Hypothalamus (tissue), 51 donors: Measurements from ENCODE around the gene PHACTR3.

Experiments used
- DNase-seq, 51 donors: peaks; one replicate each; lab custom pipeline; 2025; lab: John Stamatoyannopoulos, UW

PHACTR3 gene

DNA sequence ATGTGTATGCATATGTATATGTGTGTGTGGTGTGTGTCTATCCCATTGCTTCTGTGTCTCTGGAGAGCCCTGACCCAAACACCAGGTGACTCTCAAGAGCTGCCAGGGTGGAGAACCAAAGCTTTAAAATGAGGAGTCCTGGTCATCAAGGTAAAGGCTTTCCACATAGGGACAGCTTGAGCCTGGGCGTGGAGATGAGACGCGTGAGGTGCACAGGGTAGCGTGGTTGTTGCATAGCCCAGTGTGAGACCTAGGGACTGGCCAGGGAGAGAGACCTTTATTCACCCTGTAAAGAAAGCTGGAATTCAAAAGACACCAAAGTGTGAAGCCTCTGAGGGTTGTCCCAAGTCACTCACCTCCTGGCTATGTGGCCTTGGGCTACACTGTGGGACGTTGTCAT lies 180.0 kb downstream of the PHACTR3 start:
- no peak for DNase-seq

DNA sequence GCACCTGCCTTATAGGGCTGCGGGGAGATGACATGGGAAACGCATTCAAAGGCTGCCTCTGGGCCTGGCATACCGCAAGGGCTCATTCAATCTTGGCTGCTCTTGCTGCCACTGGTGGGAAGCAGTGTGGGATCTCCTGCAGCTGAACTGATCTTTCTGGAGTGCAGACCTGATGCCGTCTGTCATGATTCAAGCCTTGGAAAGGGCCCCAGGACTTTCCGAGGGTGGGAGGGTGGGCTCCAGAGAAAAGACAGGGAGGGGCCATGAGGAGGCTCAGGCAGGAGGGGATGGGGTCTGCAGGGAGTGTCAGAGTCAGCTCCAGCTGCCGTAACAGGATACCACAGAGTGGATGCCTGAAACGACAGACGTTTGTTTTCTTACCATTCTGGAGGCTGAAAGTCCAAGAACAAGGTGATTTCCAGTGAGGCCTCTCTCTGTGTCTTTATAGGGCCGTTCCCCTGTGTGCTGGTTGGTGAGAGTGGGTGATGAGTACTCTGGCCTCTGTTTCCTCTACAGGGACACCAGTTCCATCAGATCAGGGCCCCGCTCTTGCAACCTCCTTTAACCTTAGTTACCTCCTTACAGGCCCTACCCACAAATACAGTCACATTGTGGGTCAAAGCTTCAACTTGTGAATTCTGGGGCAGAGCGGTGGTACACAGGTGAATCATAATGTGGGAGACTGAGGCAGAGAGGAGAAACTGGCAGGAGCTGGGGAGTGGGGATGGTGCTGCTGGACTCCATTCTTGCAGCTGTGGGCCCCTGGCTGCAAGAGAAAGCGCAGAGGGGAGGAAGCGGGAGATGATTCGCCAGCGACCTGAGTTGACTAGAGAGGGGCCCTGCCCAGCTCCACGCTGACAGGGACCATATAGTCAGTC lies 180.7 kb downstream of the PHACTR3 start:
- no peak for DNase-seq

DNA sequence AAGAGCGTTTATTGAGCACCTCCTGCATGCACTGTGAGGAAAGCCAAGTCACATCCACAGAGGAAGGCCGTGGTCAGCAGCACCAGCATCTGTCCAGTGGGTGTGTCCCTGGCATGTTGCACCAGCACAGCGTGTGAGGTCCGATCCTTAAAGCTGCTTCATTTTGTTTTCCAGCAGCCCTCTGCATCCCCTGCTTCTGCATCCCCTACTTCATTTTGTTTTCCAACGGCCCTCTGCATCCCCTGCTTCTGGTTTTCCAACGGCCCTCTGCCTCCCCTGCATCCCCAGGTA lies 181.3 kb downstream of the PHACTR3 start:
- DNase-seq, result no peak

DNA sequence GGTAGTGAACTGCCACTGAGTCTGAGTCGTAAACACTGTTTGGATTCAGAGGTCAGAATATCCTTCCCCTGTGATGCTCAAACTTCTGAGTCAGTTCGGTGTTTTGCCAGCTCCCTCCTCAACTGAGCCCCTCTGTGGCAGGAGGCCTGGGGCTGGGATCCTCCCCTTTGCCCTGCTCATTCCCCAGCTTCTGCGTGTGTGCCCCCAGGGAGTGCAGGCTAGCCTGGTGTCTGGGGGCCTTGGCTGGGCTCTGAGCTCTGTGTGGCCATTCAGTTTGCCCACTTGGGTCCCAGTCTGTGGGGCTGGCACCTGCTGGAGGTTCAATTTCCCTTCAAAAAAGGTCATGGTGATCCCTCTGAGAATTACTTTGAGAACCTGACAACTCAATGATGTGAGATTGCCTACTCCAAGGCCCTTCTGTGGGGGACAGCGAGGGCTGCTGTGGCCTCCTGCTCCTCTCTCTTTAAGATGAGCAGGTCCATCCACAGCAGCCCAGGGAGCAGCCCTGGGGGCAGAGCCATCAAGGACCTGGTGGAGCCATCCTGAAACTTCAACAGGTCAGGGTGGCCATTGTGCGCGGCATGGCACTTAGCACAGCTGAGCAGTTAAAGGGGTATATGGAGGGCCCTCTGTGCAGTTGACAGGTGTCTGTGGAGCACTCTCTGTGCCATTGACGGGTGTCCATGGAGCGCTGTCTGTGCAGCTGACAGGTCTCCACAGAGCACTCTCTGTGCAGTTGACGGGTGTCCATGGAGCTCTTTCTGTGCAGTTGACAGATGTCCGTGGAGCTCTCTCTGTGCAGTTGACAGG lies 181.9 kb downstream of the PHACTR3 start:
- DNase-seq, result no peak

DNA sequence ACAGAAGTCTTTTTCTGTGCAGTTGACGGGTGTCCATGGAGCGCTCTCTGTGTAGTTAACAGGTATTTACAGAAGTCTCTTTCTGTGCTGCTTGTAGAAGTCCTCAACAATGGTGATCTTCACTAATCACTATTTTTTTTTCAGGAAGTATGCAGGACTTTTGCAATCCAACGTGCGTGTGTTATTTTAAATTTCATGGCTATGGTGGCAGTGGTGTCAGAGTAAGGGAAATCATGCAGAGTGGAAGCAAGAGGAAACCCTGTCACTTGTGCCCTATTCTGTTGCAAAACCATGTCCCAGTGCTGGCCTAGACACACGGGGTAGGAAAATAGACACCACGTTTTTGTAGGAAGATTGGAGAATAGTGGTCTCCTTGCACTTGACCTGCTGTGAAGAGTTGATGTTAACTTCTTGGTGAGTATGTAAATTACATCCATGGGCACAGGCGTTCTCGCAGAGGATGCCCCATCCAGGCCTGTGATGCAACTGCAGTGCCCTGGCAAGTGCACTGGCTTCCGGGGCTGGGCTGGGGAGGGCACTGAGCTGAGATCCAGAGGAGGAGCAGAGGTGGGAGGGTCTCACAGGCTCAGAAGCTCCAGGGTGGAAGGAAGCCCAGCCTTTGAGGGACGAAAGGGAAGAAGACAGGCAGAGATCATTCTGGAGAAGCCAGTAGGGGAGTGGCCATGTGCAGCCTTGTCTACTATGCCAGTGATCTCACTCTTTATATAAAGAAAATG lies 182.6 kb downstream of the PHACTR3 start:
- no peak for DNase-seq

DNA sequence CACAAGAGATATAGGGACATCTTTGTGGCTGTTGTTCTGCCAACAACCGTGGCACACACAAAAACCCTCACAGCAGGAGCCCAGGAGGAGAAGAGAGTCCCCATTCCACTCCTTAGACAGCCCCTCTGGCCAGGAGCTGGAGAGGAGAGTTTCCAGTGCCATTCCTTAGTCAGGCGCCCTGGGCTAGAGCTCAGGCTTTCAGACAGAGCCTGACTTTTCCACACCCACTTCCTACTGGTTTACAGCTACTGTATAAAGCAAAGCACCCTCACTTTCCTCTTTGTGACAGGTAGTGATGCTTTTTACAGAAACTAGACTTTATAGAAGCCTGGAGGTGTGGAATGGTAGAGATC lies 183.2 kb downstream of the PHACTR3 start:
- DNase-seq, result no peak

DNA sequence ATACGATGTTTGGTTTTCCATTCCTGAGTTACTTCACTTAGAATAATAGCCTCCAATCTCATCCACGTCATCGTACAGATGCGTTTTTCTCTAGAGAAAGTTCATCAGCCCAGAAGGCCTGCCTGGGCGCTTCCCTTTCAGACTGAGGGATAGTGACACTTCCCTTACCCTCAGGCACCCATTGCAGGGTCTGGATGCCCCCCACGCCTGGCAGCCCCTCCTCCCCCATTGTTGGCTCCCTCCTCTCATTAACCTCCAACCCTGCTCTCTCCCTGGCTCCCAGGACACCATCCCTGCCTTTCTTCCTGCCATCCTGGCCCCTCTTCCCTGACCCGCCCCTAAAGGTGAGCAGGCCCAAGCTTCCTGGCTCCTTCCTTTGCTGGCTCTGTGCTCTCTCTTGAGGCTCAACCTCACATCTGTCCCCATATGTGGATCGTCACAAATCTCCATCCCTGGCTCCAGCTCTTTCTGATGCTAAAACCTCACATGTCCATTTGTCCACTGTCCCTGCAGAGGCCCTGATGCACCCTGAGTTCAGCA lies 183.9 kb downstream of the PHACTR3 start:
- no peak for DNase-seq

DNA sequence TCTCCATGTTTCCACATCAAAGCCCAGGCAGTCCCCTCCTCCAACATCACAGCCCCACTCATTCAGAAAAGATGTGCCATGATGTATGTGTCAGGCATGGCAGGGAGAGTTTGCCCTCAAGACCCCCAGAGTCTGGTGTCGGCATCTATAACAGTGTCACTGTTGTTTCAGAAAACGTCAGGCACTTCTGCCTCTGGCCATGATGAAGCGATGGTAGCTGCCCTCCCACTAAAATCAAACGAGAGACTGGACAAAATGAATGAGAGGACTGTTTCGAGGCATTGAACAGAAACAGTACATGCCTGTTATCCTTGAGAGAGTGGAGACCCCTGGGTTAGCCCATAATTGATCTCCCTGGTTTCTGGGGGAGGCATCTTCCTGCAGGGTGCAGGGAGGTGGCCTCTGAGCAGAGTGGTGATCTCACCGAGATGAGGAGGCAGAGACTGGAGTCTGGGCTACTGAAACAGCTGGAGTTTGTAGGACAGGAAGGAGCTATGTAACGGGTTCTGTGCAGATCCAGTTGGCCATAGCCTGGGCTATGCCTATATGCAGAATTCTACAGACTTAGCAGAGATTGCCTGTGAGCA lies 184.6 kb downstream of the PHACTR3 start:
- DNase-seq, result no peak

DNA sequence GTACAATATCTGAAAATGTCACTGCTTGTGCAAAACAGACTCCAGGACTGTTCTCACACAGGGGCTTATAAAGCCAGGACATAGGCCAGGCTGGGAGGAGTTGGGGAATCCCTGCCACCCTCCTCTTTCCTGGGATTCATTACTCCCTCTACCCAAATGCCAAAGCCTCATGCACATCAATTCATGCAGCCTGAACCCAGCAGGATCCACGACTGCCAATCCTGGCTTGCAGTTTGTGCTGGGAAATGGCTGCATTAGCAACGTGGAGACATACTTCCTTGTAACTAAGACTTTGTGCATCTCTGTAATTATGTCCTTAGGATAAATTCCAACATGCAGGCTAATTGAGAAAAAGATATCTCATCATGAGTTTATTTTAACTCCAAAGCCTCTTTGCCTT lies 185.3 kb downstream of the PHACTR3 start:
- no peak for DNase-seq

DNA sequence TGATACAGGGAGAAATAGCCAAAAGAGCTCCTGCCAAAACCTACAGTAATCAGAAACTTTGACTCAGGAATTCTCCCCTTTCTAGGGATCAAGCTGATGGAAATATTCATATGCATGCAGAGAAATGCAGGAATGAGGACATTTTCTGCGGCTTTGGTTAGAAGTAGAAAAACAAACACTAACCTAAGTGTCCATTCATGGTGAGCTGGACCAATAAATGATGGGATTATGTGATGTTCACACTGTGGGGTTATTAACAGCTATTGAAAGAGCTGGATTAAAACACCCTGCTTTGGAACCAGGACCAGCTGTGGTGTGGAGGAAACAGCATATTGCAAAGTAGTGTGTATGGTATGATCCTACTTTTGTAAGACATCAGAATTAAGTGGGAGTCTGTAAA lies 186.0 kb downstream of the PHACTR3 start:
- no peak for DNase-seq

DNA sequence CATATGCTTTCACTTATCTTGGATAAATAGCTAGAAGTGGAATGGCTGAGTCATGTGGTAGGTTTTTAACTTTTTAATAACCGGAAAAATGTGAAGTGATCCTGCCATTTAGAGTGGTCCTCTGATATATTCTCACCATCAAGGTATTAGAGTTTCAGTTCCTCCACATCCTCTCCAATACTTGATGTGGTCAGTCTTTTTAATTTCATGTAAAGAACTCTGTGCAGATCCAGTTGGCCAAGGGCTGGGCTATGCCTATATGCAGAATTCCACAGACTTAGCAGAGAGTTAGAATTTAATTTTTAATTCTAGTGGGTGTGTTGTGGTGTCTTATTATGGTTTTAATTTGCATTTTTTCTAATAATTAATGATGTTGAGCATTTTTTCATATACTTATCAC lies 188.0 kb downstream of the PHACTR3 start:
- no peak for DNase-seq

DNA sequence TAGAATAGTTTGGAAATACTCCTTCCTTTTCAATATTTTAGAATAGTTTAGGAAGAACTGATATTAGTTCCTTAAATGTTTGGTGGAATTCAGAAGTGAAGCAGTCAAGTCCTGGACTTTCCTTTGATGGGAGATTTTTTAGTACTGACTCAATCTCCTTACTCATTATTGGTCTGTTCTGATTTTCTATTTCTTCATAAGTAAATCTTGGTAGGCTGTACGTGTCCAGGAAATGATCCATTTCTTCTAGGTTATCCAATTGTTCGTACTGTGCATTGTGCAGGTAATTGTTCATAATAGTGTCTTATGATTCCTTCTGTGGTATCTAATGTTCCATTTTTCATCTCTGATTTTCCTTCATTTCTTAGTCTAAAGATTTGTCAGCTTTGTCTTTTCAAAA lies 190.2 kb downstream of the PHACTR3 start:
- DNase-seq, result no peak

DNA sequence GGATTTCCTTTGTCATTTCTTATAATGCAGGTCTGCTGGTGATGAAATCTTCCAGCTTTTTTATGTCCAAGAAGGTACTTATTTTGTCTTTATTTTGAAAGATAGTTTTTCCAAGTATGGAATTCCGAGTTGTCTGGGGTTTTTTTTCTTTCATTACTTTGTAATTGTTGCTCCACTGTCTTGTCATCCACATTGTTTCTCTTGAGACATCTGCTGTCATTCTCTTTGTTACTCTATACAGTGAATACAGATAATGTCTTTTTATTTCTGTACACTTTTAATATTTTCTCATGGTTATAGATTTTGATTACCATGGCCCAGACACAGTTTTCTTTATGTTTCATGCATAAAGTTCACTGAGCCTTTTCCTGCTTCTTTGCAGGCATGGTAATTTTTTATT lies 196.0 kb downstream of the PHACTR3 start:
- DNase-seq, result no peak

DNA sequence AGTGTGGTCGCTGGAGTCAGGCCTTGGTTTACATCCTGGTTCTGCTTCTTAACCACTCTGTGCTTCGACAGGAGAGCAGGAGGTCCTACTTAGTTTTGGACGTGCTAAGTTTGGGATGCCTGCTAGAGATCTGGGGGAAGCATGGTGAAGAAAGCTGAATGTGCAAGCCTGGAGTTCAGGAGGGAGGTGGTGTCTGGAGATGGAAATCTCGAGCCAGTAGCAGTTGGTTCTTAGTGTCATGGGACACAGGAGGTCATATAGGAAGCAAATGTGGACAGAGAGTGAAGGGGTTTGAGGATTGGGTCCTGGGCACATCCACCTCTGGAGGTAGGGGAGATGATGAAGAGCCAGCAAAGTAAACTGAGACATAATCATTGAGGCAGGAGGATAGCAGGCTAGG lies 197.7 kb downstream of the PHACTR3 start:
- no peak for DNase-seq

DNA sequence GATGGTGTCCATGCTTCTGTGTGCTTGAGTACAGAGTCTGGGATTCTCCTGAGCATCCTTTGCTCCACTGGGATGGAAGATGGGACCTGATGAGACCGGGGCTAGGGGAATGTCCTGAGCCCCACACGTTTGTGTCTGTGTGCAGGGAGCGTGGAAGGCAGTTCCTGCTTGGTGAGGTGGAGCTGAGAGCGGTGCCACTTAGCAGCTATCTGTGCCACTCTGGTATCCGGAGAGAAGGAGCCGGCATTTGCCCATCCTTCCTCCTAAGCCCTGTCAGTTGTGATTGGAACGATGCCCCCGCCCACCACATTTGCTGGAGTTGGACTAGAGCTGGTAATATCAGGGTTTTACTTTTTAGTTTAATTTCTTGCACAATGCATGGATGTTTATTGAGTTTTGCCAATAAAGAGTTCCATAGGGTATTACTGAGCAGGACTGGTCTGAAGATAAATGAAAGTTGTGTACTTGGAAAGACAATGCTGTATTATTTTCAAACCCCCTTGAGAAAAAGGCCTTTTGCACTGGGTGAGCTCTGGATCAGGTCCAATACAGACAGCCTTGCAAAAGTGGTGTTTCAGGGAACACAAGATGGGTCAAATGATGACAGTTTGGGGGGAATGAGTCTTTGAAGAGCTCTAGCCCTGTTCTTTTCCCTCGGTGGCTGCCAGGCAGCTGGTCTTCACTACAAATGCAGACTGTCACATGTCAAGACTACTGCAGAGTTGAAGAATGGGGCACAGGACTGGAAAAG lies 198.3 kb downstream of the PHACTR3 start:
- peak in 5 of 51 donors; percentile 18 to 55 (median 44) for DNase-seq

DNA sequence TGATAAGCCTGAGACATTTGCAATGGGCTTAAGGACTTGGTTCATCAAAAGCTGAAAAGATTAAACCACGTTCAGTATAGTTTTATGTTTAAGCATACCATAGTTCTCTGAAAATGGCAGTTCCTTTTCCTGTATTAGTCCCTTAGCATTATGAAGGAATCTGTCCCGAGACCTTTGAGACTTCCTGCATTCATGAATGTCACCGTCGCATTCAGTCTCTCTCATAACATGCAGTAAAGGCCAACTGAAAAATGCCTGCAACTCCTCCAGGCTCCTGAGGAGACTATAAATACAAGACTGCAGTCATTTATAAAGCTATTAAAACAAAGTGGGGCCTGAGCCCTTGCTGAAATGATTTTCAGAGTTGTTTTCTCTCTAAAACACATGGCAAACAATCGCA lies 200.0 kb downstream of the PHACTR3 start:
- no peak for DNase-seq

DNA sequence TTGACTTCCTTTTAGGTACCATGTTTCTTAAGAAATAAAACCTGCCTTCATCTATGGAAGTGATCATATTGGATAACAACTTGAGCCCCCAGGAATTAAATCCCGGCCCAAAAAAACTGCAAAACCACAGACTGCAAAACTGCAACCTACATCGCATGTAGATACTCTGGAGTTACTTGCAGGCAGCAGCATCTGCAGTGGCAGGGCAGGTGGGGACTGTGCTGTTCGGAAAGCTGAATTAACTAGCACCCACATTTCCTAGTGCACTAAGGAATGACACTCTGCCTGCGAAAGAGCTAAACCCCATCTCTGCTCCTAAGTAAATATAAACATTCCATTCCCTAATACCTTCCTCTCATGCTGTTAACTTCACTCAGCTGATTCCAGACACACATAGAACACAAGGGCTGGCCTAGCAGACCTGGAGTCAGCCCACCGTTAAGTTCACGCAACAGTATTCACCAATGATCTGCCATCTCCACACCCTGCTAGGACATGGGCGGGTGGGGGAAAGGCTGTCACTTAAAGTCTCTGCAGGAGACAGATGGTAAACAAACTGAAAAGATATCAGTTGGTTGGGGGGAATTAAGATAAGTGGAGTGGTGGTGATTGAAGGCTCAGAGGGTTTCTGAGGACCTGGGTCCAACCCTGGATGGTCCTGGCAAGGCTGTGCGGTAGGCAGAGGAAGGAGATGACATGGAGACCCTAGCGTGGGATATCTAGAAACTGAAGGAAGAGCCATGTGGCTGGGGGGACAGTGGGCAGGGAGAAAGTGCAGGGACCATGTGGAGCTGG lies 200.7 kb downstream of the PHACTR3 start:
- DNase-seq, result no peak

DNA sequence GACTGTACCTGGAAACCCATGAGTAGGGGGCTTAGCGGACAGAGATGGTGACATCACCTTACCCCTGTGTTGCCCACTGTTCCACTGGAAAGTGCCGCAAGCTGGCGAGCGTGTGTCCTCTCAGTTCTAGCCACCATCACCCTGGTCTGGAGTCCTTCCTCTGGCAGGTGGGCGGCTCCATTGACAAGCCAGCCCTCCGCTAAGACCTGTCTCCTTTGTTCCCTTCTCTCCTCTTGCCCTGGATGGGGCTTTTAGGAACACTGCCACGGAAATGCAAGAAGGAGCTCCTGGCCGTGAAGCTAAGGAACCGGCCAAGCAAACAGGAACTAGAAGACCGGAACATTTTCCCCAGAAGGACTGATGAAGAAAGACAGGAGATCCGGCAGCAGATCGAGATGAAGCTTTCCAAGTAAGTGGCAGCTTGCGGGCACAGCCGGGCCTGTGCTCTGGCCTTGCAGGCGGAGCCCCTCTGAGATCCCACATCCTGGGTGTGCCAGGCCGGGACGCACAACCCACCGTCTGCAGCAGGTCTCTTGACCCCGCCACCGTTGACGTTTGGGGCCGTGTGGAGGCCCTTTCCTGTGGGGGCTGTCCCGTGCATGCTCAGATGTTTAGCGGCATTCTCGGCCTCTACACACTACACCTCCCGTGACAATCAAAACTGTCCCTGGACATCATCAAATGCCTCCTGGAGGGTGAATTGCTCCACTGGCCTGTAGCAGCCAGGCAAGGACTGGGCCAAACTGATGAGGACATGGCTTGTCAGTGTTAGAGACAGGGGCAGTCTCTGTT lies 201.6 kb downstream of the PHACTR3 start:
- no peak for DNase-seq

DNA sequence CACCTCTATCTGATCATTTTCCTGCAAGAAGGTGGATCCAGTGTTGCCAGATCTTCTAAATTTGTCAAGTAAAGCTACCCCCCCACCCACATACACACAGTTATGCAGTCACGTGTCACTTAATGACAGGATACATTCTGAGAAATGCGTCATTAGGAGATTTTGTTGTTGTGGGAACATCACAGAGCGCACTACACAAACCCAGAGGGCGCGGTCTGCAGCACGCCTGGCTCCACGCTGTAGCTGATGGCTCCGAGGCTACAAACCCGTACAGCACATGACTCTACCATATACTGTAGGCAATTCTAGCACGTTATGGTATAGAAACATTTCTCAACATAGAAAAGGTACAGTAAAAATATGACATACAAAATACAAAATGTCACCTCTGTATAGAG lies 202.2 kb downstream of the PHACTR3 start:
- no peak for DNase-seq
